ENCODE data around the gene CDK2. TPM values are rescaled to one million over a fixed set of nuclear protein-coding genes. Genes with fewer than 3 reads are reported as not detected.

Gene CDK2
- total RNA-seq, 1 donor from 2014 or later: 14.4 TPM

Other genes starting within 250 kb of the CDK2 start
- gene RDH5, start 246.4 kb upstream of the CDK2 start, total RNA-seq: 23.3 TPM
- 870 TPM for gene CD63, start 237.8 kb upstream of the CDK2 start, total RNA-seq
- gene GDF11, start 223.7 kb upstream of the CDK2 start, total RNA-seq: 10.0 TPM
- 54.0 TPM for gene SARNP, start 149.1 kb upstream of the CDK2 start, total RNA-seq
- 25.2 TPM for gene ORMDL2, start 148.8 kb upstream of the CDK2 start, total RNA-seq
- gene DNAJC14, start 137.2 kb upstream of the CDK2 start, total RNA-seq: 23.4 TPM
- gene MMP19, start 123.9 kb upstream of the CDK2 start, total RNA-seq: 9.1 TPM
- gene PYM1, start 38.9 kb upstream of the CDK2 start, total RNA-seq: 21.8 TPM
- 31.8 TPM for gene DGKA, start 35.7 kb upstream of the CDK2 start, total RNA-seq
- 0.49 TPM for gene PMEL, start 788 bp upstream of the CDK2 start, total RNA-seq
- gene RAB5B, start 7.2 kb downstream of the CDK2 start, total RNA-seq: 143 TPM
- gene SUOX, start 30.4 kb downstream of the CDK2 start, total RNA-seq: 20.3 TPM
- 13.7 TPM for gene IKZF4, start 54.2 kb downstream of the CDK2 start, total RNA-seq
- gene RPS26, start 75.1 kb downstream of the CDK2 start, total RNA-seq: 93.6 TPM
- 159 TPM for gene ERBB3, start 113.3 kb downstream of the CDK2 start, total RNA-seq
- 79.6 TPM for gene PA2G4, start 137.7 kb downstream of the CDK2 start, total RNA-seq
- gene RPL41, start 149.8 kb downstream of the CDK2 start, total RNA-seq: 2,818 TPM
- 9.0 TPM for gene ZC3H10, start 151.4 kb downstream of the CDK2 start, total RNA-seq
- gene ESYT1, start 161.4 kb downstream of the CDK2 start, total RNA-seq: 85.9 TPM
- 40.0 TPM for gene MYL6B, start 185.8 kb downstream of the CDK2 start, total RNA-seq
- 993 TPM for gene MYL6, start 191.5 kb downstream of the CDK2 start, total RNA-seq
- gene SMARCC2, start 222.7 kb downstream of the CDK2 start, total RNA-seq: 160 TPM

Measured in sciatic nerve (tissue), 1 donor.